SK-N-SH (cell line): Measurements from ENCODE around the gene CHD1L.

Experiments
- CTCF ChIP-seq: fragments of 200-600 bp; sonication (generic); IDR thresholded peaks from 2 replicates; pipeline ENCODE4 v1.6.1; 2017; ENCODE audit warnings: antibody characterized with exemption, mild to moderate bottlenecking, moderate library complexity
- IRF3 ChIP-seq: fragments of 150-350 bp; IDR thresholded peaks from 2 replicates; pipeline ENCODE4 v1.6.1; 2016; ENCODE audit warnings: mild to moderate bottlenecking, low read depth, low read length
- MAX ChIP-seq: IDR thresholded peaks from 2 replicates; pipeline ENCODE4 v1.4.0; 2012; ENCODE audit warnings: low read depth
- MXI1 ChIP-seq: IDR thresholded peaks from 2 replicates; pipeline ENCODE4 v1.6.1; 2012; ENCODE audit warnings: mild to moderate bottlenecking, low read depth, low read length, improper control_type of control experiment
- POLR2AphosphoS5 ChIP-seq: IDR thresholded peaks from 2 replicates; pipeline ENCODE4 v1.6.1; 2012; ENCODE audit warnings: low read depth, low read length
- REST ChIP-seq: IDR thresholded peaks from 2 replicates; pipeline ENCODE4 v1.6.1; 2012; ENCODE audit warnings: mild to moderate bottlenecking, low read depth, low read length, moderate library complexity
- RXRA ChIP-seq: IDR thresholded peaks from 2 replicates; pipeline ENCODE4 v1.4.0; 2012; ENCODE audit warnings: low read depth, mild to moderate bottlenecking, borderline replicate concordance
- TAF1 ChIP-seq: IDR thresholded peaks from 2 replicates; pipeline ENCODE4 v1.6.1; 2012; ENCODE audit warnings: low read depth, mild to moderate bottlenecking, low read length, moderate library complexity, borderline replicate concordance
- TEAD4 ChIP-seq: IDR thresholded peaks from 2 replicates; pipeline ENCODE4 v1.4.0; 2012; ENCODE audit warnings: mild to moderate bottlenecking, borderline replicate concordance; ENCODE audit not compliant: insufficient read depth

- TF ChIP-seq CTCF: no peak
- no peak for TF ChIP-seq TEAD4
- no peak for TF ChIP-seq TAF1
- TF ChIP-seq RXRA: no peak
- TF ChIP-seq IRF3: no peak
- no peak for TF ChIP-seq REST
- TF ChIP-seq POLR2AphosphoS5: no peak
- no peak for TF ChIP-seq MAX
- TF ChIP-seq MXI1: no peak
Measured at GRCh38 chr1:147260956-147261355, 18.5 kb downstream of the CHD1L start.
